Adrenal gland (tissue), 12 donors: ENCODE results near the gene MAP4. TPM values are rescaled to one million over a fixed set of nuclear protein-coding genes. Genes with fewer than 3 reads are reported as not detected.

ENCODE experiments used
- DNase-seq, 7 donors: peaks; one replicate each; pipeline ENCODE4 v3.0.0-alpha.2; 2019 to 2020
- H3K27ac ChIP-seq, 5 donors: fragments of 200-600 bp; sonication (generic) in 4 of 5; 1 replicate in 3 of 5; 2 replicates in 2 of 5; pipeline versions ENCODE4 v1.5.1 to v1.8.0; 2016 to 2020; ENCODE audit warnings: mild to moderate bottlenecking in 1 of 5
- H3K27me3 ChIP-seq: fragments of 200-600 bp; 2 replicates; pipeline ENCODE4 v1.8.0; 2021
- H3K36me3 ChIP-seq, 2 donors: fragments of 200-600 bp; replicated peaks in 1 of 2; 1 replicate in 1 of 2; 2 replicates in 1 of 2; pipeline versions ENCODE4 v1.5.1 to v1.8.0; 2018 to 2022
- H3K4me1 ChIP-seq, 2 donors: fragments of 200-600 bp; replicated peaks in 1 of 2; 1 replicate in 1 of 2; 2 replicates in 1 of 2; pipeline versions ENCODE4 v1.5.1 to v1.8.0; 2018 to 2021
- H3K4me3 ChIP-seq, 4 donors: fragments of 200-600 bp; sonication (generic) in 3 of 4; one replicate each; pipeline ENCODE4 v1.5.1; 2016 to 2018
- H3K9me3 ChIP-seq, 3 donors: fragments of 200-600 bp; sonication (generic) in 1 of 3; replicated peaks in 1 of 3; 1 replicate in 2 of 3; 2 replicates in 1 of 3; pipeline versions ENCODE4 v1.5.1 to v1.8.0; 2016 to 2021
- CTCF ChIP-seq, 6 experiments: fragments of 450-650 bp in 4 of 6; fragments of 200-600 bp in 2 of 6; sonication (generic) in 1 of 6; IDR thresholded peaks; 1 replicate in 5 of 6; 2 replicates in 1 of 6; pipeline versions ENCODE4 v1.5.1 to v1.8.0; 2016 to 2021; ENCODE audit warnings: antibody characterized with exemption in 6 of 6, mild to moderate bottlenecking in 2 of 6, moderate library complexity in 1 of 6
- POLR2A ChIP-seq, 2 donors: fragments of 450-650 bp; IDR thresholded peaks; one replicate each; pipeline ENCODE4 v1.6.1; 2017; ENCODE audit warnings: antibody characterized with exemption in 2 of 2, mild to moderate bottlenecking in 2 of 2, moderate library complexity in 1 of 2
- WGBS, 4 donors: extraction: QIAGEN DNeasy Blood & Tissue Kit in 2 of 4; methylation state at CpG; one replicate each; pipeline versions ENCODE4 v1.1.5 to v1.1.7; 2013 to 2017; 5-methylcytosine and 5-hydroxymethylcytosine counted together
- intact Hi-C, 2 donors: fragments of 100-400 bp; cut with DNase I; formaldehyde crosslinking; loops; one replicate each; pipeline versions ENCODE4 v1.14.1 to v1.15.0; 2022 to 2023
- polyA plus RNA-seq, 3 donors: library from polyadenylated mRNA; stranded (reverse); fragments of 200-250 nt in 2 of 3; fragments of 350-450 nt in 1 of 3; fragmentation: Illumina TruSeq in 1 of 3; extraction: RNeasy Lipid Tissue Mini Kit (QIAGEN cat#74804) in 1 of 3; gene quantifications; one replicate each; pipeline ENCODE4 v1.2.3, GENCODE V29; 2013 to 2014
- total RNA-seq, 9 donors: library from RNA; depleted of rRNA in 4 of 9; stranded (reverse); fragments of >200 nt in 4 of 9; fragments of 120-200 nt in 1 of 9; fragmentation: NEBNext Ultra II Directional in 1 of 9; extraction: Animal tissue kit (Norgen Biotek cat#: 25700) in 1 of 9; gene quantifications; one replicate each; pipeline versions ENCODE4 v1.1.0 to v1.2.4, GENCODE V29; 2013 to 2023
- donor health status: healthy with polysubstance abuse.
- donor health status: Bipolar disorder and iron deficiency.
- donor health status: DM: yes; HTN: yes; CAD: no.
- donor health status: DM: no; HTN: no; CAD: no.
- donor health status: DM: no; HTN: no; CAD: no.
- donor health status: DM: yes; HTN: yes; CAD: no.

Gene MAP4
- total and polyA plus RNA-seq, 12 donors, result 34.3 to 152 (median 75.7) TPM

DNA sequence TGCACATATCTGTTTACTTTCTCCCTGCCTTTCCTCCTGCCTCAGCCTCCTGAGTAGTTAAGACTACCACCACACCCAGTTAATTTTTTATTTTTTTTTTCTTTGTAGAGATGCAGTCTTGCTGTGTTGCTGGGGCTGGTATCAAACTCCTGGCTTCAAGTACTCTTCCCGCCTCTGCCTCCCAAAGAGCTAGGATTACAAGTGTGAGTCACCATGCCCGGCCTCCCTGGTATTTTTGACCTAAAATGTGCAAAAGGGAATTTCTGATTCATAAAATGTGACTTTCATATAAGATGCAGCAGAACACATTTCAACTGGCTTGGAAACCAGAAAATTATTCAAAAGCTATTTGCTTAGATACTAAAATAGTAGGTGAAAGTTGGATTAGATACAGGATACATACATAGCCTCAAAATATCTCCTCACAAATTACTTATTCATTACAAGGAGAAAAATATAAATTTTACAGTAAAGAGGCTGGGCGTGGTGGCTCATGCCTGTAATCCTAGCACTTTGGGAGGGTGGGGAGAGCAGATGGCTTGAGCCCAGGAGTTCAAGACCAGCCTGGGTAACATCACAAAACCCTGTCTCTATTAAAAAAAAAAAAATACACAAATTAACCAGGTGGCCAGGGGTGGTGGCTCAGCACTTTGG is 32.0 kb downstream of the MAP4 start:
- H3K36me3 ChIP-seq, result no peaks in the 10 kb centered on the region
- H3K27me3 ChIP-seq, result no peaks in the 10 kb centered on the region
- no peaks in the 10 kb centered on the region for H3K9me3 ChIP-seq
- intact Hi-C loops, result no loop called here
- DNase-seq, result peak in 5 of 7 donors; percentile 25 to 64 (median 44)
- H3K4me3 ChIP-seq, result no peak overlapping the region
- TF ChIP-seq CTCF (IDR thresholded peaks at IDR 0.05) (no peak), POLR2A (IDR thresholded peaks at IDR 0.05) (no peak)
- 70 to 79% (median 75%) methylated on average over 3 of the region's 3 CpGs for WGBS, 4 donors
- no peak overlapping the region for H3K27ac ChIP-seq
- peaks cover 0 to 5% of the 10 kb centered on the region in 2 donors for H3K4me1 ChIP-seq

DNA sequence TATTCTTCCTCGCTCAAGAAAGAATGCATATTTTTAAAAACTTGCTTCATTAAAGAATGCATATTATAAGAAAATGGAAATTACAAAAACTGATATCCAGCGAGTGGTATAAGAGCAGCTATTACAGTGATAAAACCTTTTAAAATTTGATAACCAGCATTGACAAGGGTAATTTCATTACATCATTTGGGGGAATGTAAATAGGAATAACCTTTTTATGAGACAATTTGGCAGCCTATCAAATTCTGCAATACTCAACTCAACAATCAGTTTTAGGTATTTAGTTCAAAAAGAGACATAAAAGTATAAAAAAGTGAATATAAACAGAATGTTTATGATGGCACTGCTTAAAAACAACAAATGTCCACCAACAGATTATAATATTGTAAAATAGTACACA is 35.4 kb downstream of the MAP4 start:
- intact Hi-C loops, result no loop called here
- Histone ChIP-seq H3K27me3 (no peaks in the 10 kb centered on the region), H3K27ac (no peak overlapping the region), H3K36me3 (no peaks in the 10 kb centered on the region), H3K4me1 (peaks cover 0 to 5% of the 10 kb centered on the region in 2 donors), H3K9me3 (no peaks in the 10 kb centered on the region), H3K4me3 (no peak overlapping the region)
- no peak for DNase-seq
- TF ChIP-seq POLR2A (IDR thresholded peaks at IDR 0.05), result no peak
- no peak for TF ChIP-seq CTCF (IDR thresholded peaks at IDR 0.05)
- 88 to 95% (median 95%) methylated on average over 2 of the region's 2 CpGs for WGBS, 4 donors

- no peak for DNase-seq
- Histone ChIP-seq H3K4me3 (no peak overlapping the region), H3K36me3 (no peaks in the 10 kb centered on the region), H3K4me1 (peaks cover 0 to 5% of the 10 kb centered on the region in 2 donors), H3K27ac (no peak overlapping the region), H3K27me3 (no peaks in the 10 kb centered on the region), H3K9me3 (no peaks in the 10 kb centered on the region)
- TF ChIP-seq CTCF (IDR thresholded peaks at IDR 0.05), result no peak
- no peak for TF ChIP-seq POLR2A (IDR thresholded peaks at IDR 0.05)
- intact Hi-C loops, result no loop called here
- WGBS, 4 donors, result 92 to 100% (median 97%) methylated on average over 1 of the region's 1 CpG
Measured at GRCh38 chr3:47979070-47979469, 37.1 kb downstream of the MAP4 start.

- 92 to 98% (median 96%) methylated on average over 8 of the region's 8 CpGs for WGBS, 4 donors
- intact Hi-C loops, result no loop called here
Measured at GRCh38 chr3:47978386-47978785, 37.8 kb downstream of the MAP4 start.

More at GRCh38 chr3:47978386-47978785, 37.8 kb downstream of the MAP4 start:
- no peaks in the 10 kb centered on the region for H3K36me3 ChIP-seq
- TF ChIP-seq CTCF (IDR thresholded peaks at IDR 0.05) (no peak), POLR2A (IDR thresholded peaks at IDR 0.05) (no peak)
- H3K4me1 ChIP-seq, result peaks cover 0 to 5% of the 10 kb centered on the region in 2 donors
- no peak overlapping the region for H3K27ac ChIP-seq
- H3K4me3 ChIP-seq, result no peak overlapping the region
- H3K9me3 ChIP-seq, result no peaks in the 10 kb centered on the region
- no peak for DNase-seq
- H3K27me3 ChIP-seq, result no peaks in the 10 kb centered on the region
